ENCODE results near the gene KIRREL3. TPM values are rescaled to one million over a fixed set of nuclear protein-coding genes. Genes with fewer than 3 reads are reported as not detected.

Gene KIRREL3
- total and polyA plus RNA-seq, 2 of the 8 experiments (the other 6 are each of a cell fraction or from before 2014, with no cell fraction given), result 0.29 to 0.32 TPM

- Histone ChIP-seq H3K23me2 (ENCODE audit: low read depth, low read length) (no peaks in the 10 kb centered on the region), H3K27me3 (replicated peaks in 1 of 4; ENCODE audit: control insufficient read depth in 3 of 4, extremely low read depth in 1 of 4, insufficient read depth in 3 of 4, low read length in 3 of 4) (no peaks in the 10 kb centered on the region), H3K36me3 (ENCODE audit: control insufficient read depth in 2 of 4, insufficient read depth in 4 of 4, low read length in 3 of 4) (no peaks in the 10 kb centered on the region), H3K18ac (ENCODE audit: extremely low read depth, low read length) (no peak overlapping the region), H2BK20ac (ENCODE audit: low read length) (no peak overlapping the region), H2BK12ac (ENCODE audit: low read depth, low read length) (no peak overlapping the region), H3K4me1 (replicated peaks in 1 of 4; ENCODE audit: control insufficient read depth in 3 of 4, insufficient read depth in 4 of 4, low read length in 3 of 4) (peaks cover 5 to 20% (median 13%) of the 10 kb centered on the region in 4 experiments), H3K14ac (ENCODE audit: insufficient read length) (no peak overlapping the region), H4K91ac (replicated peaks; ENCODE audit: insufficient read length, low read length) (no peak overlapping the region), H3K9me3 (ENCODE audit: insufficient read depth in 2 of 2, low read depth in 1 of 2, low read length in 1 of 2) (no peaks in the 10 kb centered on the region), H3K4me3 (ENCODE audit: extremely low read depth in 1 of 4, insufficient read depth in 2 of 4, low read depth in 3 of 4, low read length in 4 of 4) (no peak overlapping the region), H3K23ac (ENCODE audit: insufficient read length) (no peak overlapping the region), H3K79me2 (ENCODE audit: control insufficient read depth in 1 of 2, insufficient read depth in 2 of 2, low read length in 2 of 2) (no peaks in the 10 kb centered on the region), H2AK5ac (ENCODE audit: low read depth, low read length) (no peak overlapping the region), H3K79me1 (ENCODE audit: low read depth, low read length) (no peaks in the 10 kb centered on the region), H4K8ac (ENCODE audit: extremely low read depth, insufficient read depth, low read length) (no peak overlapping the region), H2BK15ac (ENCODE audit: low read length) (no peak overlapping the region), H2AFZ (ENCODE audit: low read length) (no peak overlapping the region), H2BK5ac (ENCODE audit: low read depth, low read length) (no peak overlapping the region), H2BK120ac (replicated peaks; ENCODE audit: low read depth, low read length) (no peak overlapping the region), H3K27ac (ENCODE audit: low read depth, low read length) (no peak overlapping the region), H3K4me2 (ENCODE audit: insufficient read depth in 1 of 2, low read depth in 2 of 2, low read length in 2 of 2) (no peak overlapping the region), H3K56ac (replicated peaks; ENCODE audit: insufficient read length, low read depth, low read length) (no peak overlapping the region), H4K5ac (ENCODE audit: insufficient read length, low read depth, low read length) (no peak overlapping the region), H3K9ac (replicated peaks in 1 of 4; ENCODE audit: extremely low read depth in 1 of 4, low read depth in 3 of 4, low read length in 3 of 4) (no peak overlapping the region), H3K4ac (replicated peaks; ENCODE audit: insufficient read length, low read depth, low read length) (no peak overlapping the region), H4K20me1 (replicated peaks in 1 of 2; ENCODE audit: control insufficient read depth in 1 of 2, insufficient read depth in 2 of 2, low read length in 2 of 2) (no peaks in the 10 kb centered on the region)
- ChIA-PET CTCF (ENCODE audit: partially characterized antibody) (interaction anchor here (0.6 to 1.7 kb wide), 4 partner anchors 12 to 65 kb away, joined by 3 to 4 read pairs (median 3); no protein-coding TSS in a partner anchor), POLR2A (ENCODE audit: partially characterized antibody) (no interaction called here)
- FAIRE-seq (no peak), DNase-seq (ENCODE audit: low read depth in 1 of 2, low spot score in 2 of 2) (no peak)
- TF ChIP-seq RFX5 (IDR thresholded peaks at IDR 0.05; ENCODE audit: borderline replicate concordance, low read depth, low read length), result no peak
- WGBS, 2 experiments (ENCODE audit: extremely low coverage in 1 of 2, insufficient coverage in 1 of 2, insufficient read length in 1 of 2, insufficient replicate concordance in 2 of 2, low coverage in 1 of 2, low lambda C conversion rate in 2 of 2, missing lambda C conversion rate in 1 of 2), result 100% methylated on average over 2 of the region's 2 CpGs; no CpG with 5 or more reads in 1 of the 2 experiments
These were observed 454.4 kb downstream of the KIRREL3 start for GRCh38 chr11:126546191-126546590.

All from H1 (cell line).